RWPE1 (cell line): ENCODE results near the gene PAIP2.

Experiments used
- CTCF ChIA-PET: fragments of 350-600 bp; sonication (Branson Sonifier 250); formaldehyde crosslinking; extraction: SDS; loops from one replicate; lab custom pipeline; 2021; lab: Yijun Ruan, JAX
- POLR2A ChIA-PET: fragments of 400-600 bp; formaldehyde crosslinking; extraction: SDS; loops from one replicate; lab custom pipeline; 2020; ENCODE audit warnings: antibody characterized with exemption; ENCODE audit not compliant: low non-redundant PET; lab: Yijun Ruan, JAX
- DNase-seq: peaks from one replicate; pipeline ENCODE4 v3.0.0; 2012; ENCODE audit warnings: low spot score
- H3K27ac ChIP-seq: fragments of 450-650 bp; 2 replicates; pipeline ENCODE4 v1.5.1; 2017
- CTCF ChIP-seq: fragments of 450-650 bp; conservative IDR thresholded peaks from 2 replicates; pipeline ENCODE4 v1.5.1; 2017; ENCODE audit warnings: low read depth, mild to moderate bottlenecking

The PAIP2 gene

GRCh38 chr5:139390639-139391569, 49.2 kb downstream of the PAIP2 start:
- CTCF ChIA-PET: interaction anchor here (0.5 to 1.5 kb wide), 2 partner anchors 15 to 31 kb away, joined by 3 to 4 read pairs; no protein-coding TSS in a partner anchor
- peak overlapping the region; percentile 73 for H3K27ac ChIP-seq

GRCh38 chr5:139391570-139392323, 50.1 kb downstream of the PAIP2 start:
- H3K27ac ChIP-seq: peak overlapping the region; percentile 73
- no peak for TF ChIP-seq CTCF
- ChIA-PET POLR2A (interaction anchor here (0.6 to 1.3 kb wide), 3 partner anchors 50 to 147 kb away, joined by 3 to 5 read pairs (median 4); partner anchors contain the start of gene PAIP2), CTCF (interaction anchor here (1.0 to 1.5 kb wide), 2 partner anchors 31 to 81 kb away, joined by 3 to 4 read pairs; no protein-coding TSS in a partner anchor)
- peak; percentile 89 for DNase-seq

More at GRCh38 chr5:139390639-139391569, 49.2 kb downstream of the PAIP2 start:
- POLR2A ChIA-PET: interaction anchor here (0.6 to 1.3 kb wide), 3 partner anchors 49 to 146 kb away, joined by 3 to 5 read pairs (median 4); partner anchors contain the start of gene PAIP2
- TF ChIP-seq CTCF: no peak
- no peak for DNase-seq

GRCh38 chr5:139392324-139392677, 50.6 kb downstream of the PAIP2 start:
- H3K27ac ChIP-seq: peak overlapping the region; percentile 73
- ChIA-PET CTCF (interaction anchor here (1.0 kb wide), 1 partner anchor 81 kb away, joined by 3 read pairs; no protein-coding TSS in a partner anchor), POLR2A (interaction anchor here (1.3 kb wide), 1 partner anchor 50 kb away, joined by 5 read pairs; the partner anchor contains the start of gene PAIP2)
- no peak for DNase-seq
- no peak for TF ChIP-seq CTCF

- CTCF ChIA-PET: interaction anchor here (1.0 kb wide), 1 partner anchor 82 kb away, joined by 3 read pairs; no protein-coding TSS in a partner anchor
- TF ChIP-seq CTCF: no peak
- DNase-seq: peak; percentile 64
- POLR2A ChIA-PET: no interaction called here
- no peak overlapping the region for H3K27ac ChIP-seq
Observed at GRCh38 chr5:139392678-139393496, 51.2 kb downstream of the PAIP2 start.

- ChIA-PET CTCF (no interaction called here), POLR2A (no interaction called here)
- H3K27ac ChIP-seq: no peak overlapping the region
- no peak for DNase-seq
- TF ChIP-seq CTCF: no peak
Observed at GRCh38 chr5:139393497-139394122, 52.0 kb downstream of the PAIP2 start.
